PFSK-1 (cell line): ENCODE data around the gene WDR82.

Experiments used
- FOXP2 ChIP-seq: optimal IDR thresholded peaks from 2 replicates; pipeline ENCODE3; 2011; ENCODE audit warnings: borderline replicate concordance, control low read depth, inconsistent platforms; ENCODE audit not compliant: insufficient read depth; ENCODE audit errors: extremely low read length, extremely low read depth
- POLR2AphosphoS5 ChIP-seq: IDR thresholded peaks from 2 replicates; pipeline ENCODE4 v1.6.1; 2012; ENCODE audit warnings: low read depth, mild to moderate bottlenecking, control low read depth, low read length, moderate library complexity
- SIN3A ChIP-seq: IDR thresholded peaks from 2 replicates; pipeline ENCODE4 v1.6.1; 2012; ENCODE audit warnings: mild to moderate bottlenecking, low read length, moderate library complexity, borderline replicate concordance; ENCODE audit not compliant: insufficient read depth
- TAF1 ChIP-seq: IDR thresholded peaks from 2 replicates; pipeline ENCODE4 v1.6.1; 2012; ENCODE audit warnings: low read length, control low read depth, borderline replicate concordance; ENCODE audit not compliant: insufficient read depth
- TF ChIP-seq, protein P1 (sequence below), 2 experiments: IDR thresholded peaks; 2 replicates each; pipeline versions ENCODE4 v1.6.1 to v1.8.0; 2011 to 2012; ENCODE audit warnings: low read depth in 2 of 2, low read length in 2 of 2, control low read depth in 1 of 2, inconsistent platforms in 1 of 2, mild to moderate bottlenecking in 1 of 2, moderate library complexity in 1 of 2; ENCODE audit not compliant: insufficient read depth in 1 of 2

Gene WDR82

DNA sequence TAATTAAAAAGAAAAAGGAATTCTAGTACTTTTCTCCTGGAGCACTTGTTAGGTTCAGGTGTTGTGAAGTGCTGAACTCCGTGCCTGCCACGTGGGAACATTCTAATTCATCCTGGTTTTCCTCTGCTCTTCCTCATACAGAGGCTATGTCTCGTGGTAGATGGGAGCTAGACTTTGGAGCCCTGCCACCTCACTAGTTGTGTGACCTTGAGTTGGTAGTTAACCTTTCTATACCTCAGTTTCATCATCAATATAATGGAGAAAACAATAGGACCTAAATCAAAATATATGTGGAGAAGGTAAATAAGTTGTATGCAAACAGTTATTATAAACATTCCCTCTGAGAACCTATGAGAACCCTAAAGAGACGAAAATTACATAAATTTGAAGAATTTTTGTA, 69.9 kb downstream of the WDR82 start:
- TF ChIP-seq FOXP2 (no peak), TAF1 (no peak), SIN3A (no peak), POLR2AphosphoS5 (no peak)
- TF ChIP-seq, protein P1, sequence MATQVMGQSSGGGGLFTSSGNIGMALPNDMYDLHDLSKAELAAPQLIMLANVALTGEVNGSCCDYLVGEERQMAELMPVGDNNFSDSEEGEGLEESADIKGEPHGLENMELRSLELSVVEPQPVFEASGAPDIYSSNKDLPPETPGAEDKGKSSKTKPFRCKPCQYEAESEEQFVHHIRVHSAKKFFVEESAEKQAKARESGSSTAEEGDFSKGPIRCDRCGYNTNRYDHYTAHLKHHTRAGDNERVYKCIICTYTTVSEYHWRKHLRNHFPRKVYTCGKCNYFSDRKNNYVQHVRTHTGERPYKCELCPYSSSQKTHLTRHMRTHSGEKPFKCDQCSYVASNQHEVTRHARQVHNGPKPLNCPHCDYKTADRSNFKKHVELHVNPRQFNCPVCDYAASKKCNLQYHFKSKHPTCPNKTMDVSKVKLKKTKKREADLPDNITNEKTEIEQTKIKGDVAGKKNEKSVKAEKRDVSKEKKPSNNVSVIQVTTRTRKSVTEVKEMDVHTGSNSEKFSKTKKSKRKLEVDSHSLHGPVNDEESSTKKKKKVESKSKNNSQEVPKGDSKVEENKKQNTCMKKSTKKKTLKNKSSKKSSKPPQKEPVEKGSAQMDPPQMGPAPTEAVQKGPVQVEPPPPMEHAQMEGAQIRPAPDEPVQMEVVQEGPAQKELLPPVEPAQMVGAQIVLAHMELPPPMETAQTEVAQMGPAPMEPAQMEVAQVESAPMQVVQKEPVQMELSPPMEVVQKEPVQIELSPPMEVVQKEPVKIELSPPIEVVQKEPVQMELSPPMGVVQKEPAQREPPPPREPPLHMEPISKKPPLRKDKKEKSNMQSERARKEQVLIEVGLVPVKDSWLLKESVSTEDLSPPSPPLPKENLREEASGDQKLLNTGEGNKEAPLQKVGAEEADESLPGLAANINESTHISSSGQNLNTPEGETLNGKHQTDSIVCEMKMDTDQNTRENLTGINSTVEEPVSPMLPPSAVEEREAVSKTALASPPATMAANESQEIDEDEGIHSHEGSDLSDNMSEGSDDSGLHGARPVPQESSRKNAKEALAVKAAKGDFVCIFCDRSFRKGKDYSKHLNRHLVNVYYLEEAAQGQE (IDR thresholded peaks at IDR 0.05; ENCODE audit: insufficient read depth in 1 of 2, low read depth in 2 of 2, low read length in 2 of 2) = no peak

DNA sequence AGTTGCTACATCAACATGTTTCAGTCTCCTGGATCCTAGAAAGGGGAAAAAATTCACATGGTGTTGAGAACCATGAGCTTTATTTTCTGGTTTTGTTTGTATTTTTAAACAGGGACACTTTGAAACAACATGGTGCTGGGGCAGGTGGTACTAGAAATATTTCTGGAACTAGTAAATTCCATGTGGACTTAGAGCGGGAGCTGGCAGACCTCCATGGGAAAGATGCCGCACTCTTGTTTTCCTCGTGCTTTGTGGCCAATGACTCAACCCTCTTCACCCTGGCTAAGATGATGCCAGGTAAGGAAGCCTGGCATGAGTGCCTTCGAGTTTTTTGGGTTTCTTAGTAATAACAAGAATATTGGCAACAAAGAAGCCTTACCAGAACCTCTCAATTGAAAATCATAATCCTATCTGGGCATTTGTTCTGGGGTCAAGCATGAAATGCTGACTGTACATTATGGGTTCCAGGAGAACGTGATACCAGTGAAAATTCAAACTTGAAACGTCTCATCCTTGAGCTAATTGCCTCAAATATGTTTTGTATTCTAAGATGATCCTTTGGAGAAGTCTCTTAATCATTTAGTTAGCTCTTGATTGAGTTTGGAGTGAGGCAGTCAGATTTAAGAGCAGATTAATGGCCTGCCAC, 72.6 kb downstream of the WDR82 start:
- no peak for TF ChIP-seq POLR2AphosphoS5
- TF ChIP-seq SIN3A = no peak
- TF ChIP-seq, protein P1 (IDR thresholded peaks at IDR 0.05; ENCODE audit: insufficient read depth in 1 of 2, low read depth in 2 of 2, low read length in 2 of 2) = no peak
- TF ChIP-seq TAF1 = no peak
- TF ChIP-seq FOXP2 = no peak
